Activated naive CD4-positive, alpha-beta T cell treated with anti-CD3 and anti-CD28 coated beads, Interleukin-2, amount 10 ng/mL, durations not matched to agents 7 days and 5 days (primary cell): ENCODE measurements around the gene GAS7.

Source experiments
- CTCF ChIA-PET: fragments of 350-600 bp; sonication (Branson Sonifier 250); formaldehyde crosslinking; loops from one replicate; lab custom pipeline; 2021; ENCODE audit warnings: antibody characterized with exemption; lab: Charles Lee
- DNase-seq: peaks from one replicate; pipeline ENCODE4 v3.0.0-alpha.2; 2020
- H3K27ac Mint-ChIP-seq: one replicate; pipeline ENCODE4 v1.8.0; 2021; ENCODE audit warnings: mild to moderate bottlenecking, moderate library complexity, mixed read lengths
- H3K27me3 Mint-ChIP-seq: one replicate; pipeline ENCODE4 v1.8.0; 2021; ENCODE audit warnings: mild to moderate bottlenecking, mixed read lengths
- H3K36me3 Mint-ChIP-seq: one replicate; pipeline ENCODE4 v1.8.0; 2021; ENCODE audit warnings: mixed read lengths
- H3K4me1 Mint-ChIP-seq: one replicate; pipeline ENCODE4 v1.8.0; 2021; ENCODE audit warnings: mixed read lengths
- H3K4me3 Mint-ChIP-seq: one replicate; pipeline ENCODE4 v1.8.0; 2021; ENCODE audit warnings: mild to moderate bottlenecking, moderate library complexity, mixed read lengths
- H3K9me3 Mint-ChIP-seq: one replicate; pipeline ENCODE4 v1.8.0; 2021; ENCODE audit warnings: mixed read lengths

The GAS7 gene

DNA sequence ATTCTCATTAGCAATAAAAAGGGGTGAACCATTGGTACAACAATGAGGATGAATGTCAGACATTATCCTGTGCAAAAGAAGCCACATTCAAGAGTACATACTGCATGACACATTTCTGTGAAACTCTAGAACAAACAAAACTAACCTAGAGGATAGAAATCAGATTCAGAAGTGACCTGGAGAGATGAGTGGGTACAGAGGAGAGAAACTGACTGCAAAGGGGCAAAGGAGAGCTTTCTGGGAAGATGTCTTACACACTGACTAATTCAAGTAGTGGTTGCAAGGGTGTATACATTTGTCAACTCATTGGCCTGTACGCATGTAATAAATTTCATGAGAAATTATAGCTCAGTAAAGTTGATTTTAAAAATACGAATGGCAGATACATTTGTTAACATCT, 115.6 kb downstream of the GAS7 start:
- Mint-ChIP-seq H3K27ac (no peak overlapping the region), H3K9me3 (peaks cover 11% of the 10 kb centered on the region), H3K4me1 (peaks cover 4% of the 10 kb centered on the region), H3K36me3 (no peaks in the 10 kb centered on the region), H3K4me3 (no peak overlapping the region), H3K27me3 (no peaks in the 10 kb centered on the region)
- CTCF ChIA-PET, result no interaction called here
- DNase-seq, result no peak

DNA sequence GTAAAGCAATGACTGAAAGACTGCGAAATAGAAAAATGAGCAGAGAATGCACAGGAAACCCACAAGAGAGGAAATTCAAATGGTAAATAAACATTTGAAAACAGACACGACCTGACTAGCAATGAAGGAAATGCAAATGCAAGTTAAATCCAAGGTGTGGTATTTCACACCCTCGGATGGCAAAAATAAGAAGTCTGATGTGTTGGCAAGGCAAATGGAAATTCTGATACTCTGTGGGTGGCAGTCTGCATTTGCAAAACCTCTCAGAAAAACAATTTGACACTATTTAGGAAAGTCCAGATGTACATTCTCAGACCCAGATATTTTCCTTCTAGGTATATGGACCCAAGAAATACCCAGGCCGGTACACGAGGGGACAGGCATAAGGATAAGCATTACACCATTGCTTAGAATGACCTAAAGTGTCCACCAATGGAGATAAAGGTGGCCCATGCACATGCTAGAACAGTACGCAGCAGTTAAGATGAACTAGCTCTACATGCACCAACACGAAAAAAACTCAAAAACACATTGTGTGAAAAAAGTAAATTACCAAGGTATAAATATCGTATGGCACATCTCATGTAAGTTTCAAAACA, 116.7 kb downstream of the GAS7 start:
- CTCF ChIA-PET, result no interaction called here
- Mint-ChIP-seq H3K4me3 (no peak overlapping the region), H3K27ac (no peak overlapping the region), H3K9me3 (peaks cover 13% of the 10 kb centered on the region), H3K27me3 (no peaks in the 10 kb centered on the region), H3K4me1 (peaks cover 4% of the 10 kb centered on the region), H3K36me3 (no peaks in the 10 kb centered on the region)
- no peak for DNase-seq

DNA sequence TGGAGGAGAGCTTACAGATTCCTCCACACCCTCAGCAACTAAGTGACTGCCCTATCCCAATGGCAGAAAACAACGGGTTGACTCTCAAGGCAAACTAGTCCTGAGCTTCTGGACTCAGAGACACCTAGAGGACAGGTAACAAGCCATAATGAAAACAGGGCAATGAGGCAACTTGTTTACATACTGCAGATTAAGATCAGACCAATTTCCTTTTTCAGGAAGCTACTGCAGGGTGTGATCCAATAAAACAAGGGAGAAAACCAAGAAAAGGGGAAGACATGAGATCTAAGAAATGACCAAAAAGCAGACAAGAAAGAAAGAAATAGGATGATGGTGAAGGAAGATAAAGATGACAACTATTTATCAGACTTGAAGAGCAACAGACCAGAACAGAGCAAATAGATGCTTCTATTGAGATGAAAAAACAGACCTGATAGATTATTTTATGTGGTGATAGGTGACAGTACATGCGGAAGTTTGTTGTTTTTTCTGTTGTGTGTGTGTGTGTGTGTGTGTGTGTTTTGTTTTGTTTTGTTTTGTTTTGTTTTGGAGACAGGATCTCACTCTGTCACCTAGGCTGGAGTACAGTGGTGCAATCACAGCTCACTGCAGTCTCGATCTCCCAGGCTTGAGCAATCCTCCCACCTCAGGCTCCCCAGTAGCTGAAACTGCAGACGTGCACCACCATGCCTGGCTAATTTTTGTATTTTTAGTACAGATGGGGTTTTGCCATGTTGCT, 120.7 kb downstream of the GAS7 start:
- DNase-seq, result no peak
- H3K4me1 Mint-ChIP-seq, result peaks cover 4% of the 10 kb centered on the region
- no peak overlapping the region for H3K27ac Mint-ChIP-seq
- no peaks in the 10 kb centered on the region for H3K36me3 Mint-ChIP-seq
- H3K27me3 Mint-ChIP-seq, result no peaks in the 10 kb centered on the region
- no peak overlapping the region for H3K4me3 Mint-ChIP-seq
- peaks cover 11% of the 10 kb centered on the region for H3K9me3 Mint-ChIP-seq
- CTCF ChIA-PET, result no interaction called here

DNA sequence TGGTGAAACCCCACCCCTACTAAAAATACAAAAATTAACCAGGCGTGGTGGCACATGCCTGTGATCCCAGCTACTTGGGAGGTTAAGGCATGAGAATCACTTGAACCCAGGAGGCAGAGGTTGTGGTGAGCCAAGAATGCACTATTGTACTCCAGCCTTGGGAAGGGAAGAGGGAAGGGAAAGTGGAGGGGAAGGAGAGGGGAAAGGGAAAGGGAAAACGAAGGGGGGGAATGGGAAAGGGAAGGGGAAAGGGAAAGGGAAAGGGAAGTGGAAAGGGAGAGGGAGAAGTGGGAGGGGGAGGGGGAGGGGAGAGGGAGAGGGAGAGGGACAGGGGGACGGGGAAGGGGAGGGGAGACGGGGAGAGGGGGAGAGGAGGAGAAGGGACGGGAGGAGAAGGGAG, 122.5 kb downstream of the GAS7 start:
- H3K27me3 Mint-ChIP-seq, result no peaks in the 10 kb centered on the region
- H3K27ac Mint-ChIP-seq, result no peak overlapping the region
- peaks cover 4% of the 10 kb centered on the region for H3K9me3 Mint-ChIP-seq
- CTCF ChIA-PET, result no interaction called here
- H3K36me3 Mint-ChIP-seq, result no peaks in the 10 kb centered on the region
- H3K4me1 Mint-ChIP-seq, result peaks cover 2% of the 10 kb centered on the region
- no peak for DNase-seq
- no peak overlapping the region for H3K4me3 Mint-ChIP-seq

DNA sequence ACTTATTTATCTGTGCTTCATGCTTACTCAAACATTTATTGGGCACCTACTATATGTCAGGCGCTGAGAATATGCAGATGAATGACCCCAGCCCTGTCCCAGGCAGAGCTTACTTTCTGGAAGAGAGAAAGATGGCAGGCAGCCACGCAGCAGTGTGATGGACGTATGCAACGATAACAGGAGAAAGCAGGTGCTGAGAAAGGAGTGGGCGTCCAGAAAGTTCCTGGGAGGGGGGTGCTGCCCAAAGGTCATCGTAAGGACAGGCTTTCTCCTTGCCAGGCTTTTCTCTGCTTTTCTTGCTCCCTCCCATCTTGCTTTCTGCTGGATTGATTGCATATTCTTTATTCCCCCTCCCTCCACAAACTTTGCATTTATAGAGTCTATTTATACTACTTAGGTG, 124.5 kb downstream of the GAS7 start:
- no peak overlapping the region for H3K27ac Mint-ChIP-seq
- H3K36me3 Mint-ChIP-seq, result no peaks in the 10 kb centered on the region
- DNase-seq, result no peak
- no peaks in the 10 kb centered on the region for H3K27me3 Mint-ChIP-seq
- no peak overlapping the region for H3K4me3 Mint-ChIP-seq
- peaks cover 4% of the 10 kb centered on the region for H3K9me3 Mint-ChIP-seq
- CTCF ChIA-PET, result no interaction called here
- no peaks in the 10 kb centered on the region for H3K4me1 Mint-ChIP-seq

DNA sequence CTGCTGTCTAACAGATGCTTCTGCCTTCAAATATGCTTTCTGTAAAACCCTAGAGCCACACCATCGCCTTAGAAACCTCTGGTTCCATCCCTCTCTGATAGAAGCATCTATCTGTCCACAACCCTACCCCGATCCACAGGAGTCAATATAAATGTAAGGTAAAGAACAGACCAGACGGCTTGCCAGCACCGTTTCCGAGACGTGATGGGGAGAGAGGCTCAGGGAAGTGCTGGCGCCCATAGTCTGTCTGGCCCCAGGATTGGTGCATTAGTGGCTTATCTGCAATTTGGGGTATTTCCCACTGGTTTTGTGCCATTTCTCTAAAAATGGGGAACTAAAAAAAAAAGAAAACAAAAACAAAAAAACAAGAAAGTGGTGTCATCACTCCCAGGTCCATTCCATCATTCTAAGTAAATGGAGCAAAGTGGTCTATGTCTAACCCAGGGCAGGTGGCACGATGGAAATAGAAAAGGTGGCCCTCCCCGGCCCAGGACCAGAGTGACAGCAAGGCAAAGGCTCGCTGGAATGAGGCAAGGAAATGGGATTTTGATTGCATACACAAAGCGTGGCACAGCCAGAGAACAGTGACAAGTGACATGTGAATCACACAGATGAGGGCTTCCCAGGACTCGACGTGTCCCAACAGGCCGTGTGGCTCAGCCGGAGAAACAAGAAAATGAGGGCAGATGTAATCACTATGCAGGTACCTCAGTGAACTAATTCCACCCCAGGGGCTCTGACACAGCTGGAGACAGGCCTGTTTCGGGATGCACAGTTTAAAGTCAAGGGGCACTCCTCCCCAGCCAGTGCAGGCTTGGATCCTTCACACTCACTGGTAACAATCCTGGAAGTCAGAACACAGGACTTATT, 125.6 kb downstream of the GAS7 start:
- no peak overlapping the region for H3K4me3 Mint-ChIP-seq
- DNase-seq, result no peak
- H3K9me3 Mint-ChIP-seq, result peaks cover 3% of the 10 kb centered on the region
- no peaks in the 10 kb centered on the region for H3K27me3 Mint-ChIP-seq
- H3K36me3 Mint-ChIP-seq, result no peaks in the 10 kb centered on the region
- H3K27ac Mint-ChIP-seq, result no peak overlapping the region
- CTCF ChIA-PET, result no interaction called here
- no peaks in the 10 kb centered on the region for H3K4me1 Mint-ChIP-seq

DNA sequence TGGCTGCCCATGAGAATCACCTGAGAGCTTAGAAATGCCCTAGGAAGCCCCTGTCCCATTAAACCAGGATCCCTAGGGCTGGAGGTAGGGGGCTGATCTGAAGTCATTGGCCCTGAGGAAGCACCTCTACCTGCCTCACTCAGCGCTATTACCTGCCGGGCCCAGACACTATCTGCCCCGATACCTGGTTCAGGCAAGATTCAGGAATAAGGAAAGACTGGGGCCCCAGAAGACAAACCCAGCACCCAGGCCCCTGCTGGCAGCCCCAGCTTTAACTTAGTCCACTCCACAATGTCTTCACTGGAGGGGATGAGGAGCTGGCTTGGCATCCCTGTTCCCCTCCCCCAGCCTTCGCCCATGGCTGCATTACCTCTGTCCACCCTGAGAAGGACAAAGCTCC, 126.3 kb downstream of the GAS7 start:
- Mint-ChIP-seq H3K27ac (no peak overlapping the region), H3K27me3 (no peaks in the 10 kb centered on the region)
- CTCF ChIA-PET, result no interaction called here

DNA sequence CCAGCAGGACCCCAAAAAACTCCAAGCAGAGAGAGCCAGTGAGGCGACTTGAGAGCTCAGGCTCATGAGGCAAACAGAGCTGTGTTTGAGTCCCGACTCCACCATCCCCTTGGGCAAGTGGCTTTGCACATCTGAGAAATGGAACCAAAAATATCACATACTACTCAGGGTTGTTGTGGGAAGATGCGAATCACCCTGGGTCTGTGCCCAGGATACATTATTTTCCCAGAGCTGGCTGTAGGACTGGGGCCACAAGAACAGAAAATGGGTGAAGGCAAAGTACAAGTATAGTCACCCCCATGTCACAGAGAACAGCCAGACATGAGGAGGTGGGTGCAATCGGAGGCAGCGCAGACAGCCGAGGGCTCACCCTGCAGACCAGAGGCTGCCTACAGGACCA, 127.3 kb downstream of the GAS7 start:
- no peaks in the 10 kb centered on the region for H3K9me3 Mint-ChIP-seq
- H3K4me3 Mint-ChIP-seq, result no peak overlapping the region
- CTCF ChIA-PET, result no interaction called here

More for the DNA sequence above, 126.3 kb downstream of the GAS7 start:
- H3K4me3 Mint-ChIP-seq, result no peak overlapping the region
- no peaks in the 10 kb centered on the region for H3K4me1 Mint-ChIP-seq
- no peaks in the 10 kb centered on the region for H3K36me3 Mint-ChIP-seq
- DNase-seq, result no peak
- no peaks in the 10 kb centered on the region for H3K9me3 Mint-ChIP-seq

DNA sequence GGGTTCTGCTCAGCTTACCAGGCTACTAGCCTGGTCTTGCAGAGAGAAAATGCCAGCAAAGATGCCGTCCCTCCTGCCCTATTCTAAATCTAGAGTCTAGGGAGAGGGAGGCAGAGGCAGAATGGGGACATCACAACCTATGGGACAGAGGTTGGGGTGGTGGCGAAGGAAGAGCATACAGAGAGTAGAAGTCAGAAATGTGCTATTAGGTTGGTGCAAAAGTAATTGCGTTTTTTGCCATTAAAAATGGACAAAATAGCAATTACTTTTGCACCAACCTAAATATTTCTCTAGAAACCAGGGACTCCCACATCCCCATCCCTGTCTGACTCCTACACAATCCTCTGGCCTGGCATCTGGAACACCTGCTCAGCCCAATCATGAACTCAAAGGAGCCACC, 127.7 kb downstream of the GAS7 start:
- CTCF ChIA-PET, result no interaction called here
- no peak overlapping the region for H3K4me3 Mint-ChIP-seq
- no peak overlapping the region for H3K27ac Mint-ChIP-seq
- no peak for DNase-seq
- H3K27me3 Mint-ChIP-seq, result no peaks in the 10 kb centered on the region
- no peaks in the 10 kb centered on the region for H3K36me3 Mint-ChIP-seq
- no peaks in the 10 kb centered on the region for H3K4me1 Mint-ChIP-seq
- H3K9me3 Mint-ChIP-seq, result no peaks in the 10 kb centered on the region

More for the DNA sequence above, 127.3 kb downstream of the GAS7 start:
- DNase-seq, result no peak
- H3K36me3 Mint-ChIP-seq, result no peaks in the 10 kb centered on the region
- no peaks in the 10 kb centered on the region for H3K27me3 Mint-ChIP-seq
- no peaks in the 10 kb centered on the region for H3K4me1 Mint-ChIP-seq
- no peak overlapping the region for H3K27ac Mint-ChIP-seq

DNA sequence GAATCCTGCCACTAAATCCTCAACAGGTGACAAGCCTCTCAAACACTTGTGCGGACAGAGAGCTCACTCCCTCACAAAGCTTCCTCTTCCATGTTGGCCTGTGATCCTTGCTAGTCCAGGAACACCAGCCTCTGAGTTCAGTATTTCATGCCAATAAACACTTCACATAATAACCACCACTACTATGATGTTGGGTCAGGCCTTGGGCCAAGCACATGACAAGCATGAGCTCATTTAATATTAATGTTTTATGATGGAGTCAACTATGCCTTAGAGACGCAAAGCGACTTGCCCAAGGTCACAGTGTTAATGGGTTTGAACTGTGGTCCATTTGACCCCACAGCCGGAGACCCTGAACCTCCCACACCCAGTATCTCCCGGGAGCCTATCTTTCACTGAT, 129.1 kb downstream of the GAS7 start:
- Mint-ChIP-seq H3K4me1 (no peaks in the 10 kb centered on the region), H3K27me3 (no peaks in the 10 kb centered on the region), H3K36me3 (no peaks in the 10 kb centered on the region), H3K27ac (no peak overlapping the region), H3K9me3 (no peaks in the 10 kb centered on the region), H3K4me3 (no peak overlapping the region)
- DNase-seq, result no peak
- CTCF ChIA-PET, result no interaction called here

DNA sequence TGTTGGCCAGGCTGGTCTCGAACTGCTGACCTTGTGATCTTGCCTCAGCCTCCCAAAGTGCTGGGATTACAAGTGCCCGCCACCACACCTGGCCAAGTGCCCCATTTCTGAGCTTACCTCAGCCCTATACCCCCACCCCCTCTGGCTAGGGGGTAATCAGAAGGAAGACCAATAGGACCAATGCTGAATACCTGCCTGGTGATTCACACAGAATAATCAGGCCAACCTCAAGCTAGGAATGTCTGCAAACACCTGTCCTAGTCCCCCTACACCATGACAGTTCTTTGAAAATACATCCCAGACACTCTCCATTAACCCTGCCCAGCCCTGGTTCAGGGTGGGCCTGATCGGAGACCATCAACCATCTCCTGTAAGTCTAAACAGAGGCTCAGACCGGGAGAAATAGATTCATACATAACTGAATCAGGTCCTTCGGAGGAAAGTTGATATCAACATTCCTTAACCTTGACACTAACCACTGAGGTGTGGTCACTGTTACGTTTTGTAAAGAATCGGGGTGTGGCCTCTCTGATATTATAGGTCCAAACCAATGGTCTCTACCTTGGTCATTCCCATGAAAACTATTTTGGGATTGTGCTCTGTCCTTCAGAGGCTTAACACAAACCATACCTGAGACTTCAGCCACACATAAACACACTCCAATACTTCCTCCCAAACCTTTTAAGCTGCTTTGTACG, 130.8 kb downstream of the GAS7 start:
- CTCF ChIA-PET, result no interaction called here
- Mint-ChIP-seq H3K27me3 (no peaks in the 10 kb centered on the region), H3K9me3 (no peaks in the 10 kb centered on the region), H3K4me1 (no peaks in the 10 kb centered on the region), H3K27ac (no peak overlapping the region), H3K4me3 (no peak overlapping the region), H3K36me3 (no peaks in the 10 kb centered on the region)
- no peak for DNase-seq

DNA sequence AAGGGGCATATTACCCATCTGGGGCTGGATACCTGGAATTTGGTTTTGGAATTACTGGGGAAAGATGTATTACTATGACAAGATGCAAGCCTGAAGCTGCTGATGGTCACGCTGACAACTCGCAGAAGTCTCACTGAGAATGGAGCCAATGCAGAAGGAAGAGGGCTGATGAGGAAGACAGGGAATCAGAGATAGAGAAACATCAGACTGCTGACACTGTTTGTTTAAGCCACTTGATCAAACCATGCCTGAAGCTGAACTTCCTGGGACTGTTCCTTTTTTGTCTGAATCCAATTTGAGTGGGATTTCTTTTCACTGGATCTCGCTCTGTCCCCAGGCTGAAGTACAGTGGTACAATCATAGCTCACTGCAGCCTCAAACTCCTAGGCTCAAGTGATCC, 133.9 kb downstream of the GAS7 start:
- Mint-ChIP-seq H3K4me3 (no peak overlapping the region), H3K27me3 (no peaks in the 10 kb centered on the region)

DNA sequence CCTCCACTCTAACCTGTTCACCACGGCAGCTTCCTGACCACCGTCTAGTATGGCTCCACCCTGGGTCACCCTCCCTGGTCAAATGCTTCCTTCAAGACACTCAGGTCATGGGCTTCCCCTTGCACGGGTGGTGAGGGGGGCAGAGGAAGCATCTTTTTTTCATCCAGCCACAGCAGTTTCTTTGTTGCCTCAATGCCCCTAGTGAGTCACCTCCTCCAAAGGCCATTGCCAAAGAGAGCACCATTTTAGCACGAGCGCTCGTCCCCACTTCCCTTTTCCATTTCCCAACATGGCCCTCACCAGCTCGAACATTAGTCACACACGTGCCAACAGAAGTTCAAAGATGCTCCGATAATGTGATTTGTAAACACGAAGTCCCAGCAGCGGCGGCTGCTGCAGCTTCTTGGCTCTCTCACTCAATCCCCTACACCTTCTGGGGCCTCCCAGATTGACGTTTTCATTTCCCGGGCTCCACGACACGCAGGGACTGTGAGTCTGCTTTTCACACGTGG, 134.6 kb downstream of the GAS7 start:
- peaks cover 6% of the 10 kb centered on the region for H3K9me3 Mint-ChIP-seq
- H3K4me1 Mint-ChIP-seq, result no peaks in the 10 kb centered on the region
- H3K27ac Mint-ChIP-seq, result no peak overlapping the region
- DNase-seq, result no peak
- H3K4me3 Mint-ChIP-seq, result no peak overlapping the region
- no peaks in the 10 kb centered on the region for H3K36me3 Mint-ChIP-seq
- no peaks in the 10 kb centered on the region for H3K27me3 Mint-ChIP-seq
- CTCF ChIA-PET, result no interaction called here

More for the DNA sequence above, 133.9 kb downstream of the GAS7 start:
- Mint-ChIP-seq H3K4me1 (no peaks in the 10 kb centered on the region), H3K36me3 (no peaks in the 10 kb centered on the region), H3K9me3 (peaks cover 2% of the 10 kb centered on the region), H3K27ac (no peak overlapping the region)
- DNase-seq, result no peak
- CTCF ChIA-PET, result no interaction called here

DNA sequence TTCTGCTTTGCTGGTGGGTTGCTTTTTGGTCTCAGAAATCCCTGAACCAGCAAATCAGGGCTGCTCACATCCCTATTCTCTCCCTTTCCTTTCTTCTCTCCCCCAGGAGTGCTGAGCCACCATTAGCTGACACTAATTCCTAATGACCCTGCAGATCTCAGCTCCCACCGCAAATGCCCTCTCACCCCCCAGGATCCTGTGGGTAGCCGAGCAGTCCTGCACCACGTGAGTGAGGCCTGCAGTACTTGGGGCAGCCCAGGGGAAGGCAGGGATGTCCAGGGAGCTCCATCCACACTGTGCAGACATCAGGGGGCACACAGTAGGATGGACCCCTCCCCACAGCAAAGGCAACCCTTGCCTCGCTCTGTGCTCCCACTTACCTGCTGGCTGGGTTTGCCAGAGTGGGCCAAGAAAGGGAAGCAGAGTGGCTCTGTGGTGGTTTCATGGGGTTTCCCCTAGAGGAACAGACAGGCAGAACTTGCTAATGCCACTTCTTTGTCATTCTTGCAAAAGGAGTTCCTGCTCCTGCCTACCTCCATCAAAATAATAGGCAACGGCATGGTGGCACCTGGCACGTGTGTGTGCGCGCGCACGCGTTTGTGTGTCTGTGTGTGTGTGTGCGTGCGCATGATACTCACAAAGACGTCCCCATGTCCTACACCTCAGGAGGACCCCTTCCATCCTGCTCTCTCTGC, 135.6 kb downstream of the GAS7 start:
- H3K4me3 Mint-ChIP-seq, result no peak overlapping the region
- H3K36me3 Mint-ChIP-seq, result no peaks in the 10 kb centered on the region
- CTCF ChIA-PET, result no interaction called here
- H3K27me3 Mint-ChIP-seq, result no peaks in the 10 kb centered on the region
- H3K9me3 Mint-ChIP-seq, result peaks cover 6% of the 10 kb centered on the region
- H3K4me1 Mint-ChIP-seq, result no peaks in the 10 kb centered on the region
- no peak overlapping the region for H3K27ac Mint-ChIP-seq
- no peak for DNase-seq
